ENCODE data around the gene JADE1.

GRCh38 chr4:128880662-128881061 lies 71.2 kb downstream of the JADE1 start:
- TF ChIP-seq POLR2AphosphoS5 (IDR thresholded peaks at IDR 0.05) = no peak
- no peak for TF ChIP-seq CTCF (IDR thresholded peaks at IDR 0.05)

All from suprapubic skin (tissue), 3 donors.